ENCODE results near the gene ZNF792.
A peak's percentile ranks its signal among the peaks of the same experiment; 100 is the strongest.
"Not testable (repeated sequence)": the region's sequence is repeated elsewhere in the genome, so short reads cannot be mapped to it uniquely, and the experiment has no call there.

ZNF792 gene

GRCh38 chr19:34970185-34970780 is 6.3 kb upstream of the ZNF792 start:
- not testable (repeated sequence) for DNase-seq

GRCh38 chr19:34969721-34970120 is 5.7 kb upstream of the ZNF792 start:
- no peak for DNase-seq

GRCh38 chr19:34967551-34967950 is 3.5 kb upstream of the ZNF792 start:
- no peak for DNase-seq

GRCh38 chr19:34965505-34965904 is 1.5 kb upstream of the ZNF792 start:
- DNase-seq, result not testable (repeated sequence)

GRCh38 chr19:34964598-34964997 is 569 bp upstream of the ZNF792 start:
- DNase-seq, result no peak

GRCh38 chr19:34962687-34963572 is 1.1 kb downstream of the ZNF792 start:
- DNase-seq, result no peak

- no peak for DNase-seq
Observed at GRCh38 chr19:34961775-34962686, 2.0 kb downstream of the ZNF792 start.

GRCh38 chr19:34960940-34961679 is 2.9 kb downstream of the ZNF792 start:
- DNase-seq, result no peak

GRCh38 chr19:34960103-34960805 is 3.8 kb downstream of the ZNF792 start:
- DNase-seq, result no peak

GRCh38 chr19:34959021-34959420 is 5.0 kb downstream of the ZNF792 start:
- DNase-seq, result no peak

GRCh38 chr19:34957830-34958751 is 5.9 kb downstream of the ZNF792 start:
- no peak for DNase-seq

- no peak for DNase-seq
Observed at GRCh38 chr19:34953092-34953491, 10.9 kb downstream of the ZNF792 start.

GRCh38 chr19:34943861-34944573 is 20.0 kb downstream of the ZNF792 start:
- DNase-seq, result no peak

GRCh38 chr19:34938886-34939285 is 25.1 kb downstream of the ZNF792 start:
- no peak for DNase-seq

GRCh38 chr19:34936184-34936583 is 27.8 kb downstream of the ZNF792 start:
- DNase-seq, result no peak

- DNase-seq, result no peak
Observed at GRCh38 chr19:34932494-34932893, 31.5 kb downstream of the ZNF792 start.

- DNase-seq, result peak; percentile 84
Observed at GRCh38 chr19:34926685-34927375, 37.2 kb downstream of the ZNF792 start, which contains the start of gene ZNF30. TSS of gene ZNF30 (plus strand) at chr19:34926903. CDS start at chr19:34929948, 3,045 bp downstream.

- no peak for DNase-seq
Observed at GRCh38 chr19:34926361-34926684, 37.7 kb downstream of the ZNF792 start.

- no peak for DNase-seq
Observed at GRCh38 chr19:34925278-34925855, 38.7 kb downstream of the ZNF792 start.

All from inflammatory macrophage treated with lipopolysaccharide for 4 hours (primary cell).